Stimulated activated CD4-positive, alpha-beta T cell treated with anti-CD3 and anti-CD28 coated beads, TNF-alpha, amount 100 ng/mL, for 4 hours (primary cell): ENCODE data around the gene ENKD1.
"Not testable (repeated sequence)": the region's sequence is repeated elsewhere in the genome, so short reads cannot be mapped to it uniquely, and the experiment has no call there.

Experiments
- DNase-seq, 3 experiments: peaks; one replicate each; pipeline ENCODE4 v3.0.0-alpha.2; 2020; ENCODE audit warnings: low read depth in 3 of 3

Gene ENKD1, protein sequence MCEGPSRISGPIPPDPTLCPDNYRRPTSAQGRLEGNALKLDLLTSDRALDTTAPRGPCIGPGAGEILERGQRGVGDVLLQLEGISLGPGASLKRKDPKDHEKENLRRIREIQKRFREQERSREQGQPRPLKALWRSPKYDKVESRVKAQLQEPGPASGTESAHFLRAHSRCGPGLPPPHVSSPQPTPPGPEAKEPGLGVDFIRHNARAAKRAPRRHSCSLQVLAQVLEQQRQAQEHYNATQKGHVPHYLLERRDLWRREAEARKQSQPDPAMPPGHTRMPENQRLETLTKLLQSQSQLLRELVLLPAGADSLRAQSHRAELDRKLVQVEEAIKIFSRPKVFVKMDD

DNA sequence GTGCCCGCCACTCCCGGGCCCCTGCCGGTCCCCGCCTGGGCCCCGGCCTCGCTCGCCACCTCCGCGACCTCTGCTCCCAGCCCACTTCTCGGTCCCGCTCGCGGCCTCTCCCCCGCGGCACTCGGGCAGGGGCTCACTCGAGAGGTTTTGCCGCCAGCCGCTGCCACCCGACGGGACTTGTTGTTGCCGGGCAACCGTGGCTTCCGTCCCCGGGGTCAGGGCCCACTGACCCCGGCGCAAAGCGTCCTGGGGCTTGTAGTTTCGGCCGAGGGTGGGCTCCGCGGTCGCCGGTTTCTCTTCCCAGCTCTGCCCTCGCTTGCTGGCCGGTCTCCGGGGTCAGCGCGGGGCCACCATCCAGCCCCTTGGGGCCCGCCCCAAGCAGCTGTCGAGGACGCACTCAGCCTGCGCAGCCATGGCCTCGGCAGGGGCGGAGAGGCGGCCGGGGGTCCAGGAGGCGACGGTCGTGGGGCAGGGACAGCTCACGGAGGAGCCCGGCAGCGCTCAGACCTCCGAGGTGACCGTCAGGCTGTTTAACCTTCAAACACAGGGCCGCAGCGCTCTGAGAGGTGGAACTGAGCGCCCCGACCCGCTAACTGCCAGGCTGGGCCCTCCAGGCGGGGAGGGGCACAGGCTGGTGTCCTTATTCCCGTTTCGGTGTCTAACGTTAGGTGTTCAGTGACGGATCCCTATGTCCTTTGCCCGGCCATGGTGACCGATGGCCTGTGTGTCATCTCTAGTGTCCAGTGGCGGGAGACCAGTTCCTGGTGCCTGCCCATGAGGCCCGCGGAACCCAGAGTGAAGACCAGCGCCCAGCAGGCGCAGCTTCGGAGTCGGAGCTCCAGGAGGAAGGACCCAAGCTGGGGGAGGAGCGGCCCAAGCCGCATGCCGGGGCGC lies at the start of gene ENKD1, which contains the start of gene C16orf86:
ENKD1 (minus strand) TSS at position 192 of the 894 bp plus-strand sequence. CDS start 308 bp downstream, outside the sequence.
C16orf86 (plus strand) TSS at position 256 of the 894 bp plus-strand sequence; CDS start at position 413, 157 bp downstream.
- DNase-seq: peak; percentile 64 to 72 (median 68)

DNA sequence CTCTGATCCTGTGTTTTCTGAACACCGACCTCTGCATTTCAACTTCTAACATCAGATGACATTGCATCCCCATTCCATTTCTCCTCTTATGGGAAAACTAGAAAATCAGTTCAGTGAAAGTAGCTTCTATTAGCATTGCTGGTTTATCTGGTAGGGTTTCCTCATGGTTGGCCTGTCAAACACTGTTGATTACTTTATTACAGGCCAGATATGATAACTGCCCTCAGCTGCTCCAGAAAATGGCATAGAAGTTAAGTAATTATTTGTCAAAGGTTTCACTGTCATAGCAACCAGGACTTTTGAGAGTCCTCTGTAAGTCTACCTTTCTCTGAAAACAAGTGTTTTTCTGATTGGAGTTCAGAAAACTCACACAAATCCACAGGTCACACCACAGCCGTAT lies 49.5 kb upstream of the ENKD1 start:
- no peak for DNase-seq

DNA sequence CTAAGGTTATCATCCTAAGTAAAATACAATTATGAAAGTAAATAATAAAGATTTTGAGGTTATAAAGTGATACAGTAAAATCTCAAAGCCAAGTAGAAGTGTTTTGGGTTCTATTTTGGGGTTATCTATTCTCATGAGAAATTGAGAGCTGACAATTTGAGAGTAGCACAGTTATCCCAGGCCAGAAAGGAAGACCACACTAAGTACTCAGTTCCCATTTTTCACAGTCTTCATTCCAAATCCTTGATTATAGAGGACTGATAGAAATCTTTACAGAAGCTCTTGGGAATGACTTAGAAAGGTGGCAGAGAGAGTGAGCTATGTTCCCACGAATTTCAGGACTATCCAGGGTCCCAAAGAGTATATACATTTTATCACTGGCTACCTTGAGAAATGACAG lies 48.0 kb upstream of the ENKD1 start:
- no peak for DNase-seq

DNA sequence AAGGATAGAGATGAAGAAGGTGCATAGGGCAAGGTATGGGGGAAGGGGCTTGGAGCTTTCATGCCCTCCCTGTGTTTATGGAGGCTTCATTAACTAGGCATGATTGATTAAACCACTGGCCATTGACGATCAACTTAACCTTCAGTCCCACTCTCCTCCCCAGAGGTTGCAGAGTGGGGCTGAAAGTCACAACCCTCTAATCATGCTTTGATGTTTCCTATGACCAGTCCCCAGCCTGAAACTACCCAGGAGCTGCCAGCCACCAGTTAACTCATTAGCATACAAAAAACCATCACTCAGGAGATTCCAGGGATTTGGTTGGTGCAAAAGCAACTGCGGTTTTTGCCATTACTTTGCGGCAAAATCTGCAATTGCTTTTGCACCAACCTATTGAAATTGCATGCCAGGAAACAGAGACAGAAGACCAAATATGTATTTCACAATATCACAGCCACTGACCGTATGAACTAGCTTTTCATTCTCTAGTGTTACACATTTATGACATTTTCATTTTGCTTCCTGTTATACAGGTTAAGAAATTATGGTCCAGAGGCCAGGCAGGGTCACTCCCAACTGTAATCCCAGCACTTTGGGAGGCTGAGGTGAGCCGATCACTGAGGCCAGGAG lies 47.2 kb upstream of the ENKD1 start:
- no peak for DNase-seq

DNA sequence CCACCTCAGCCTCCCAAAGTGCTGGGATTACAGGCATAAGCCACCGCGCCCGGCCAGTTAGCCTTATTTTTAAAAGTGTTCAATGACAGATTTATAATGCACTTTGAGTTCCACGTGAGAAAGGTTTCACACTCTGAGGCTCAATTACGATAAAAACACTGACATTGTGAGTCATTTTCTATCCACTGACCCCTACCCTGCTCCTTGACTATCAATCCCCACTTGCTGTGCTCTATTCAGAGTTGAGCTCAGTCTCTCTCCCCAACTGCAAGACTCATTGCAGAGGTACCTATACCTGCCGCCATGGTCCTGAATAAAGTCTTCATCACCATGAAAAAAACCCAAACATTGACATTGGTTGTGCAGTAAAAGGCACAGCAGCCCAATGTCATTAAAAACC lies 44.1 kb upstream of the ENKD1 start:
- DNase-seq: no peak

DNA sequence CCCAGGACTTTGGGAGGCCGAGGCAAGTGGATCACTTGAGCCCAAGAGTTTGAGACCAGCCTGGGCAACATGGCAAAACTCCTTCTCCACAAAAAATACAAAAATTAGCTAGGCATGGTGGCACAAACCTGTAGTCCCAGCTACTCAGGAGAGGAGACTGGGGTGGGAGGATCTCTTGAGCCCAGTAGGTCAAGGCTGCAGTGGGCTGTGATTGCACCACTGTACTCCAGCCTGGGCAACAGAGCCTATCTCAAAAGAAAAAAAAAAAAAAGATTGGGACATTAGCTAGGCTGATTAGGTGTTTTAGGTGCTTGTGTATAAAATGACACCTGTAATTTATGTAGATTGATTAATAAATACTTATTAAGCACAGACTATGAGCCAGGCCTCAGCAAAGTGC lies 42.5 kb upstream of the ENKD1 start:
- DNase-seq: no peak

DNA sequence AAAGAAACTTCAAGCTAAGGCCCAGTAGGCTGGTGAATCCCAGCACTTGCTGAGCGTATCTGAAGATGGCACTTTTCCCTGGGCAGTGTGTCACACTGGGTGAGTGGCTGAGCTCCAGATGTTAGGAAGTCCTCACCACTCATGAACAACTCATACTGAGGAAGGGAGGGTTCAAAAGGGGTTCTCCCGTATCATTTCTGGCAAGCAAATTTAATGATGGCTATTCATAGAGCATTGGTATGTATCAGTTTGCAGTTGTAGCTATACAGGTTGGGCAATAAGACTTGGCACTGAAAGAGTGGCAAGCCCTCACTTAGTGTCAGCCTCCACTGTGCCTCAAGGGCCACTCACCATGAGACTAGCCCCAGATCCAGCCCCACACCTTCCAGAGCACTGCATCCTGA lies 41.8 kb upstream of the ENKD1 start:
- DNase-seq: no peak

DNA sequence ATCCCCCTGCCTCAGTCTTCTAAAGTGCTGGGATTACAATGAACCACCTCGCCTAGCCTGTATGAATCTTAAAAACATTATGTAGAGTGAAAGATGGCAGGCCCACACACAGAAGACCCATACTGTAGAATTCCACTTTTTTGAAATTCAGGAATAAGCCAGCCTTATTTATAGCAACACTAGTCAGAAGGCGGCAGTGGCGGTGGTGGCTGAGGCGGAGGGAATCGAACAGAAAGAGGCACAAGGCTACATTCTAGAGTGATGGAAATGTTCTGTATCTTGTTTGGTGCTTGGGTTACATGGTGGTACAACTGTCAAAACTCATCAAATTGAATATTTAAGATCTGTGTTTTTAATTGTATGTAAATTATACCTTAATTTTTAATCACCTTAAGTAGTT lies 41.2 kb upstream of the ENKD1 start:
- no peak for DNase-seq

DNA sequence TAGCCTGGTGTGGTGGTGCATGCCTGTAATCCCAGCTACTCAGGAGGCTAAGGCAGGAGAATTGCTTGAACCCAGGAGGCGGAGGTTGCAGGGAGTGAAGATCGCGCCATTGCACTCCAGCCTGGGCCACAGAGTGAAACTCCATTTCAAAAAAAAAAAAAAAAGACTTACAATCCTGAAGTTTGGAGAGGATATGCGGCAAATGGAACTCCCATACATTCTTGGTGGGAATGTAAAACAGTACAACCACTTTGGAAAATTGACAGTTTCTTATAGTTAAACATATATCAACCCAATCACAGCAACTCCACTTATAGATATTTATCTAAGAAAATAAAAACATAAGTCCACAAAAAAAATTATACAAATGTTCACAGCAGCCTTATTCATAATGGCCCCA lies 40.7 kb upstream of the ENKD1 start:
- DNase-seq: no peak

DNA sequence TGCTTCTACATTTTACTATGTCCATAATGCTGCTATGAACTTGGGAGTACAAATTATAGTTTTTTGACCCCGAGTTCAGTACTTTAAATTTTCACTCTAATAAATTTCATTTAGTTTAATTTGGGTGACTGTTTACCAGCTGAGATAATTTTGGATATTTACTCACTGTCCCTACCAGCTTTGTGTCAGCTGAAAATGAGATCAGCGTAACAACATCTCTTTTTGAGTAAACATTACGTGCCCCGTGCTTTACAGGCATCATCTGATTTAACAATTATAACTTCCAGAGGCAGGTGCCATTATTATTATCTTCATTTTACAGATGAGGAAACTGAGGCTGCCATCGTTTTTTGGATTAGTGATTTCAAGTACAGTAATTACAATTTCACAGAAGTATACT lies 37.6 kb upstream of the ENKD1 start:
- no peak for DNase-seq

DNA sequence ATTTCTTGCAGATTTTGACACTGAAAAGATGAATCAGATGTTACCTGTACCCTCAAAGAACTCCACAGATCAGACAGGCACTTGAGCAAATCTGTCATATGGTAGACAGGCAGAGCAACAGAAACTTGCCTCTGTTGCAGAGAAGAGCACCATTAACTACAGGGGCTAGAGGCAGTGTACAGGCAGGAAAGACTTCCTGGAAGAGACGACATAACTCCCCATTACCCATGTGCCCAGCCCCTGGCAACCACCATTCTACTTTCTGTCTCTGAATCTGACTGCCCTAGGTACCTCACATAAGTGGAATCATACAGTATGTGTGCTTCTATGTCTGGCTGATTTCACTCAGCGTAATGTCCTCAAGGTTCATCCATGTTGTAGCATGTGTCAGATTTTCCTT lies 37.1 kb upstream of the ENKD1 start:
- DNase-seq: no peak

DNA sequence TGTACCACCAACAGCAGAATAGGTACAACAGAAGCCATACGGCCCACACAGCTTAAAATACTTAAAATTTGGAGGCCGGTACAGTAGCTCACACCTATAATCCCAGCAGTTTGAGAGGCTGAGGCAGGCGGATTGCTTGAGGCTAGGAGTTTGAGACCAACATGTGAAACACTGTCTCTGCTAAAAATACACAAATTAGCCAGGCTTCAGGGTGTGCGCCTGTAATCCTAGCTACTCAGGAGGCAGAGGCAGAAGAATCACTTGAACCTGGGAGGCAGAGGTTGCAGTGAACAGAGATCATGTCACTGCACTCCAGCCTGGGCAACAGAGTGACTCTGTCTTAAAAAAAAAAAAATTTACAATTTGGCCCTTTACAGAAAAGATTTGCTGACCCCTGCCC lies 35.6 kb upstream of the ENKD1 start:
- no peak for DNase-seq

DNA sequence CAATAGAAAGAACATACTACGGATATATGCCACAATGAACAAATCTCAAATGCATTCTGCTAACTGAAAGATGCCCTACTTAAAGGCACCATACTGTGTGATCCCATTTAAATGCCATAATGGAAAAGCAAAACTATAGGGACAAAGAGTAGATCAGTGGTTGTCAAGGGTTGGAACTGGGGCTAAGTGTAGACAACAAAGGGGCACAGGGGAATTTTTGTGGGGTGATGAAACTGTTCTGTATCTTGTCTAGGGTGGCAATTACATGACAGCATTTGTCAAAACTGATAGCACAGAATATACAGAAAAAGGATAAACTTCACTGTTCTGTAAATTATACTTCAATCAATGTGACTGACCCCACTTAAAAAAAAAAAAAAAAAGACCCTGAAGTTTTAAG lies 34.9 kb upstream of the ENKD1 start:
- no peak for DNase-seq

DNA sequence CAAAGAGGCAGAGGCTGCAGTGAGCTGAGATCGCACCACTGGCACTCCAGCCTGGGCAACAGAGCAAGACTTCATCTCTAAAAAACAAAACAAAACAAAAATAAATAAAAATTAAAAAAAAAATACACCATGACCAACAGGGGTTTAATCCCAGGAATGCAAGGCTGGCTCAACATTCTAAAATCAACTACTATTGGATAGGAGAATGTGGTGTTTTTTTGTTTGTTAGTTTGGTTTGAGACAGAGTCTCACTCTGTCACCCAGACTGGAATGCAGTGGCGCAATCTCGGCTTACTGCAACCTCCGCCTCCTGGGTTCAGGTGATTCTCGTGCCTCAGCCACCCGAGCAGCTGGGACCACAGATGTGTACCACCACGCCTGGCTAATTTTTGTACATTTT lies 32.7 kb upstream of the ENKD1 start:
- DNase-seq: no peak

DNA sequence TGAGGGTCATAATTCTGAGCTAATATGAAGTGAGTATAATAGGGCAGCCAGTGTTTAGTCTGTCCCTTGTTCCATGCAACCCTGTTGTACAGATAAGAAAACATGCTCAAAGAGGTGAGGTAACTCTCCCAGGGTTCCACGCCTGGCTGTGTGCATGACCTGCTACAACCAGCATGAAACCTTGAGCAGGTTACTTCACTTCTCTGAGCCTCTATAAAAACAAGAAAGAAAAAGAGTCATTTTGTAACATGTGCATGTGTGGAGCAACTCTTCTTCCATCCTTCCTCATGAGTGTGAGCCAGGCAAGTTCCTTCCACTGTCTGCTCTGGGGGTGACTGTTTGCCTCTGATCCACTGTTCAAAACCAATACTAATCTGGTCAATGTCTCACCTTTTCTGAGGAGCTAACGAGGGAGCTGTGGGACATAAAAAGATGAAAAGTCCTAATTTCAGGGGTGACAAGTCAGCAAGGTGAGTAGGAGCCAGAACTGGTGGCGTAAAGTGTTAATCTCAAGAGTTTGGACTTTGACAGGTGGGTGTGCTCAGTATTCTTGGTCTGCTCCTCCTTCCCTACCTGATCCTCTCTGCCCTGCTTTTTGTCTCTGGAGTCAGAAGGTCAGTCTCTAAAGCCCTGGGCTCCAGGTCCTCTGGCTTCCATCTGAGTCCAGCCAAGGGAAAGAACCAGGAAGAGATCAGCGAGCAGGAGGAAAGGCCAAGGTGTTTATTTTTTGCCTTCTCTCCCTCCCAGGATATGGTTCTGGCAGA lies 31.1 kb upstream of the ENKD1 start:
- DNase-seq: no peak

DNA sequence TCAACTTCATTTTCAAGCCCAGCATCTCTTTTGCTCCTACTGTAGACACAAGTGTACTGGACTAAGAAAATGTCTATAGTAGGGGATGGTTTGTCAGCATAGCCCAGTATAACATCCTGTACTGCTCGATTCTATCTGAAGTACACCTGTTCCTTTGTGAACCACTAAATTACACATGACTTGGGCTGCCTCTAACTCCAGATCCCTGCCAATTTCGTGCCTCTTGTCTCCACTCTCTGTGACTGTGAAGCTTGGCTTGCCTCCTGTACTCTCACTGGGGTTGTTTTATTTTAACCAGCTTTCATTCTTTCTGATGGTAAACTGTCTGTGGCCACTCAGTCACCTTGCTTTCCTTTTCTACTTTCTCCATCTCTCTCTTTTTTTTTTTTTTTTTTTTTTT lies 28.1 kb upstream of the ENKD1 start:
- DNase-seq: no peak

DNA sequence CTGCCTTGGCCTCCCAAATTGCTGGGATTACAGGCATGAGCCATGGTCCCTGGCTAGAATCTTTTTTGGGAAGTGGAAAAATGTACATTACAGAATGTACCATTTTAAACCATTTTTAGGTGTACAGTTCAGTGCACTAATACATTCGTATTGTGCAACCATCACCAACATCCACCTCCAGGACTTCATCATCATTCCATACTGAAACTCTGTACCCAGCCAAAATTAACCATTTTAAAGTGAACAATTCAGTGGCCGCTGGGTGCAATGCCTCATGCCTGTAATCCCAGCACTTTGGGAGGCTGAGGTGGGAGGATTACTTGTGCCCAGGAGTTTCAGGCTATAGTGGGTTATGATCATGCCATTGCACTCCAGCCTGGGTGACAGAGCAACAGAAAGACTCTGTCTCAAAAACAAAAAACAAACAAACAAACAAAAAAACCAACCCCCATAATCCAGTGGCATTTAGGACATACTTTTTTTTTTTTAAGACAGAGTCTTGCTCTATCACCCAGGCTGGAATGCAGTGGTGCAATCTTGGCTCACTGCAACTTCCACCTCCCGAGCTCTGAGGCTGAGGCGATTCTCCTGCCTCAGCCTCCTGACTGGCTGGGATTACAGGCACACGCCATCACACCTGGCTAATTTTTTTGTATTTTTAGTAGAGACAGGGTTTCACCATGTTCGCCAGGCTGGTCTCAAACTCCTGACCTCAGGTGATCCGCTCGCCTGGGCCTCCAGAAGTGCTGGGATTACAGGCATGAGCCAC lies 27.2 kb upstream of the ENKD1 start:
- DNase-seq: not testable (repeated sequence)

DNA sequence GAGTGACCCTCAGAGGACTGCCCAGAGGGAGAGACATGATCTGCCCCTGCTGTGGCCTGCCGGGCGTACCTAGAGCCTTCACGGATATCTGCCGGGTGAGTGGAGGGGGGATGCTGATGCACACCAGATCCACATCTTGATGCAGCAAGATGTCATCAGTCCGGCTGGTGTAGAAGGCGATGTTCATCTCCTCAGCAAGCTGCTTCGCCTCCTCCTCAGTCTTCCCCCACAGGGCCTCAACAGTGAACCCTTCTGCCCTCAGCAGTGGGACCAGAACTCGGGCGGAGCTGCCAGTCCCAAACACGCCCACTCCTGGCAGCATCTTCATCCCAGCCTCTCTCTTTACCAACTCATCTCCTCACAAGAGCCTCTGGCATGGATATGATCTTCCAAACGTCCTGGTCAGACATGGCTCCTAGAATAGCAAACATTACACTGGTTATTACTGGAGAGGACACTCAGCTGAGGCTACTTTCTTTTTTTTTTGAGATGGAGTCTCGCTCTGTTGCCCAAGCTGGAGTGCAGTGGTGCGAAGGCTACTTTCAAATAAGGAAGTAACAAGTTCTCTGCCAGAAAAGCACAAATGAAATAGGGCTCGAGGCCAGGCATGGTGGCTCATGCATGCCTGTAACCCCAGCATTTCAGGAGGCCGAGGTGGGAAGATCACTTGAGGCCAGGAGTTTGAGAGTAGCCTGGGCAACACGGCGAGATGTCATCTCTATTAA lies 19.0 kb upstream of the ENKD1 start:
- no peak for DNase-seq

DNA sequence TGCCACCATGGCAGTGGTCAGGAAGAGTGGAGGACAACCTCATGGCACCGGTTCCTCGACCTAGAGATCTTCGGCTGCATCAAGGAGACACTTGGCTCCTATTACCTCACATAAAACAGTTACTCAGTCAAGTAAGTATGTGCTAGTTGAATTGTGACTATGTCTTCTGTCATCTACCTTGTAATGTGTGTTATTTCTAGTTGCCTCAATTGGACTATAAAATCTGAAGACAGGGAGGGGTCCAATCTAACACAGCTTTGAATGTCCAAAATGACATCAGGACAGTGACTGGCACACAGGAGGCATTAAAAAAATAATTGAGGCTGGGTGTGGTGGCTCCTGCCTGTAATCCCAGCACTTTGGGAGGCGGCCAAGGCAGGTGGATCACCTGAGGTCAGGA lies 17.2 kb upstream of the ENKD1 start:
- no peak for DNase-seq
